SK-N-MC (cell line): Measurements from ENCODE around the gene CDH22.

ENCODE experiments used
- DNase-seq: peaks from one replicate; pipeline ENCODE4 v3.0.0-alpha.2; 2011; ENCODE audit warnings: low read depth, low spot score
- H3K27ac ChIP-seq: fragments of 200-600 bp; sonication (generic); 2 replicates; pipeline ENCODE4 v1.5.1; 2016; ENCODE audit warnings: mixed run types
- H3K36me3 ChIP-seq: fragments of 200-600 bp; sonication (generic); 2 replicates; pipeline ENCODE4 v1.6.1; 2017; ENCODE audit warnings: antibody characterized with exemption, low read length, mixed read lengths; ENCODE audit not compliant: insufficient read depth
- H3K4me3 ChIP-seq: fragments of 200-600 bp; sonication (generic); 2 replicates; pipeline ENCODE4 v1.5.1; 2016
- H3K9ac ChIP-seq: fragments of 200-600 bp; sonication (generic); 2 replicates; pipeline ENCODE4 v1.8.0; 2017; ENCODE audit warnings: mixed run types, mixed read lengths; ENCODE audit not compliant: insufficient read length
- H3K9me3 ChIP-seq: fragments of 200-600 bp; sonication (generic); 2 replicates; pipeline ENCODE4 v1.6.1; 2017; ENCODE audit warnings: low read depth, mild to moderate bottlenecking, antibody characterized with exemption, low read length, moderate library complexity, mixed read lengths
- EZH2 ChIP-seq: fragments of 200-600 bp; sonication (generic); IDR thresholded peaks from one replicate; pipeline ENCODE4 v1.6.1; 2017; ENCODE audit warnings: antibody characterized with exemption
- FOXP2 ChIP-seq: optimal IDR thresholded peaks from 2 replicates; pipeline ENCODE3; 2011; ENCODE audit warnings: mild to moderate bottlenecking, moderate library complexity; ENCODE audit not compliant: insufficient read depth; ENCODE audit errors: extremely low read length, control extremely low read depth
- POLR2AphosphoS5 ChIP-seq: IDR thresholded peaks from 2 replicates; pipeline ENCODE4 v1.6.1; 2012; ENCODE audit warnings: mild to moderate bottlenecking, low read depth, low read length, borderline replicate concordance

The CDH22 gene

DNA sequence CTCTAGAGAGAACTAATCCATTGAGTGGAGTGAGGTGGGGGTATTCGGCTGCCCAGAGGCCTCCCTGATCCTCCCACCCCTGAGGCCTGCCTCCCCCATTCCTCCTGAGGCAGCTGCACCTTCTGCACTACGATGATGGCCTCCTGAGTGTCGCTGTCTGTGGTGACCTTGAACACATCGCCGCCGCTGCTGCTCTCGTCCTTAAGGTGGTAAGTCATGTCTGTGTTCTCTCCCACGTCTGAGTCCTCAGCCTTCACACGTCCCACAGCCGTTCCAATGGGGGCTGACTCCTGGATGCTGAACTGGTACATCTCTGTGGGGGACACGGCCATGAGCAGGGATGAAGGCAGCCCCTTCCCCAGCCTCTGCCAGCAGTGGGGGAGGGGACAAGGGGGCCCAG lies 95.4 kb downstream of the CDH22 start:
- no peak overlapping the region for H3K27ac ChIP-seq
- no peaks in the 10 kb centered on the region for H3K36me3 ChIP-seq
- no peak for DNase-seq
- H3K9ac ChIP-seq = no peak overlapping the region
- TF ChIP-seq POLR2AphosphoS5 (no peak), FOXP2 (no peak), EZH2 (no peak)
- no peak overlapping the region for H3K4me3 ChIP-seq
- no peaks in the 10 kb centered on the region for H3K9me3 ChIP-seq

DNA sequence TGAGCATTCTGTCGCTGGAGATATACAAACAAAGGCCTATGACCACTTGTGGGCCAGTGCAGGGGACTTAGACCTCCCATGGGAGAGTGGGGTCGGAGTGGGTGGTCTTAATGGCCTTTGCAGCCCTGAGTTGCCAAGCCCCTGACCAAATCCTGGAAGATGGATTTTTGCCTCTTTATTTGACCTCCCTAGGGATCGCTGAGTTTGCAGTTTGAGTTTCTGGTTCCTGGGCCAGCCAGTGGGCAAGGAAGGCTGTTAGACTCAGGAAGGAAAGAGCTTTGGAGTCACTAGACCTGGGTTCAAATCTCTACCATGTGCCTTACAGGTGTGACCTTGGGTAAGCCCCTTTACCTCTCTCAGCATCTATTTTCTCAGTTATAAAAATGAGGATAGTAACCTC lies 96.0 kb downstream of the CDH22 start:
- no peak for TF ChIP-seq POLR2AphosphoS5
- no peak for TF ChIP-seq FOXP2
- no peak for TF ChIP-seq EZH2
- no peak overlapping the region for H3K9ac ChIP-seq
- H3K27ac ChIP-seq = no peak overlapping the region
- H3K9me3 ChIP-seq = no peaks in the 10 kb centered on the region
- H3K36me3 ChIP-seq = no peaks in the 10 kb centered on the region
- no peak for DNase-seq
- H3K4me3 ChIP-seq = no peak overlapping the region

DNA sequence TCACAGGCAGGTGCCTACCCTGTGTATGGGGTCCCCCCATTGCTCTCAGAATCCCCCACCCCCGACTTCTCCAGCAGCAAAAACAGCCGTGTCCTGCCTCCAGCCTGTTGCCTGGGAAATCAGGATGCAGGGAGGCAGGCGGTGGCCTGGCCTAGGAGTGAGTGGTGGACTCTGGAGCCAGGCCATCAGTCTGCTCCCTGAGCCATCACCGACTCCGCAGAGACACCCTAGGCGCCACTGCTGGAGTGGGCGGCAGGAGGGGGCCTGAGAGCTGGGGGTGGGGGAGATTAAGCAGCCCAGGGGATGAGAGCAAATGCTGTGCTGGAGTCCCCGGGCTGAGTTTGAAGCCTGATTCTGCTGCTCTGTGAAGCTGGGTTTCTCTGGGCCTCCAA lies 97.0 kb downstream of the CDH22 start:
- TF ChIP-seq POLR2AphosphoS5 = no peak
- TF ChIP-seq EZH2 = no peak
- TF ChIP-seq FOXP2 = no peak
- no peak overlapping the region for H3K27ac ChIP-seq
- H3K36me3 ChIP-seq = no peaks in the 10 kb centered on the region
- no peak overlapping the region for H3K4me3 ChIP-seq
- no peak for DNase-seq
- H3K9ac ChIP-seq = no peak overlapping the region
- no peaks in the 10 kb centered on the region for H3K9me3 ChIP-seq

GRCh38 chr20:46210672-46211330 lies 97.5 kb downstream of the CDH22 start:
- no peaks in the 10 kb centered on the region for H3K36me3 ChIP-seq
- no peak overlapping the region for H3K9ac ChIP-seq
- no peak overlapping the region for H3K4me3 ChIP-seq
- TF ChIP-seq EZH2 (no peak), POLR2AphosphoS5 (no peak), FOXP2 (no peak)
- H3K9me3 ChIP-seq = no peaks in the 10 kb centered on the region
- H3K27ac ChIP-seq = no peak overlapping the region
- DNase-seq = no peak

GRCh38 chr20:46209930-46210671 lies 98.2 kb downstream of the CDH22 start:
- Histone ChIP-seq H3K36me3 (no peaks in the 10 kb centered on the region), H3K27ac (no peak overlapping the region), H3K4me3 (no peak overlapping the region), H3K9ac (no peak overlapping the region), H3K9me3 (no peaks in the 10 kb centered on the region)
- no peak for DNase-seq
- TF ChIP-seq POLR2AphosphoS5 = no peak
- peak; percentile 23 for TF ChIP-seq EZH2

DNA sequence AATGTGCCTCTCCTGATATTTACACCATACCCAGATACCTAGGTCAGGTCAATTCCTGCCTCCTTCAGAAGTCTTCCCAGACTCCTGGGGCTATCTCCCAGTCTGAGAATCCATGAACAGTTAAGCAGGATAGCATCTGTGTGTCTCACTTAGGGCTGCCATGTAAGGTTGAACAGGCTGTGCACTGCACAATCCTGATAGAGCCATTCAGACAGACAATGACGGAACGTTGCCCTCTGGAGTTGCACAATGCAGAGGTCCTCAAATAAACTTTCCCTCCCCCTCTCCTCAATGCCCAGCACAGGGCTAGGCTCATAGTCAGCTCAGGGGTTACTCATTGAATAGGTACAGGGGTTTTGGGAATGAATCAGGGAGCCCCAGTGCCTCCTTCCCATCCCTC lies 100.5 kb downstream of the CDH22 start:
- Histone ChIP-seq H3K9me3 (no peaks in the 10 kb centered on the region), H3K9ac (no peak overlapping the region), H3K27ac (no peak overlapping the region), H3K4me3 (no peak overlapping the region), H3K36me3 (no peaks in the 10 kb centered on the region)
- TF ChIP-seq EZH2 (no peak), FOXP2 (no peak), POLR2AphosphoS5 (no peak)
- no peak for DNase-seq

DNA sequence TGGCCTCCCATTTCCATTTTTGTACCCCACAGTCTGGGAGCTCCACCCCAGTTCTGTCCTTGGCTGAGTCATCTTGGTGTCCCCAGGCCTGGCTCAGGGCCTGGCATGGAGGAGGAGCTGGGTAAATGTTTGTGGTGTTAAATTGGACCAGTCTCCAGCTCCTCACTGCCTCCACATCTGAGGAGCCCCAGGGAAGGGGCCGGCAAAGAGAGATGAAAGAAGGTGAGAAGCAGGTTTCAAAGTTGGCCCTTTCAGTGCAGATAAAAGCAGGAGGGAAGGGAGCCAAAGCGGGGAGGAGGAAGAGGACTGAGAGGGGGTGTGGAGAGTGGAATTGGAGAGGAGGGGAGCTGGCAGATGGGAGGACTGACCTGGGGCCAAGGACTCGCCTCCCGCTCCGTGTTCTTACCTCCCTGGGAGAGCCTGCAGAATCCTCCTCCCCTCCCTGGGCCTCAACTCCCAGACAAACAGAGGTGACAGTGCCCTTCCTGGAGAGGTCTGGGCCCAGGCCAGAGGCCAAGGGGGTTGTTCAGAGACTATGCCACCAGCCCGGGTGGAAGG lies 101.2 kb downstream of the CDH22 start:
- H3K9me3 ChIP-seq = no peaks in the 10 kb centered on the region
- no peak for DNase-seq
- no peak overlapping the region for H3K4me3 ChIP-seq
- TF ChIP-seq POLR2AphosphoS5 = no peak
- no peak for TF ChIP-seq EZH2
- TF ChIP-seq FOXP2 = no peak
- no peak overlapping the region for H3K9ac ChIP-seq
- no peak overlapping the region for H3K27ac ChIP-seq
- no peaks in the 10 kb centered on the region for H3K36me3 ChIP-seq

DNA sequence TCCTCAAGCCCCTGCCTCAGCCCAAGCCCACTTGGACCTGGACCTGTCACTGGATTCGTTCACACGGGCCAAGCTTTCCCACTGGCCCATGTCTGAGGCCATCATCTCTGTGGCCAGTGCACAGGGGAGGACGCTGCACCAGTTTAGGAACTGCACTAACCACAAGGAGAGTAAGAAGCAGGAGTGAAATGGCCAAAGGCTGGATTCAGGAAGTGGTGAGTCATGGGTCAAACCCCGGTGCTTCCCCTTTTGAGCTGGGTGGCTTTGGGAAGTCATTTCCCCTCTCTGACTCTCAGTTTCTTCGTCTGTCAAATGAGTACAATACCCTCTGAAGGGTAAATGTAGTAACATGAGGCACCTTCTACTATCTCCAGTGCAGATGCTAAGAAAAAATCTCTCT lies 102.3 kb downstream of the CDH22 start:
- DNase-seq = no peak
- H3K4me3 ChIP-seq = no peak overlapping the region
- H3K27ac ChIP-seq = no peak overlapping the region
- H3K9ac ChIP-seq = no peak overlapping the region
- no peak for TF ChIP-seq EZH2
- no peak for TF ChIP-seq POLR2AphosphoS5
- no peak for TF ChIP-seq FOXP2
- H3K9me3 ChIP-seq = no peaks in the 10 kb centered on the region
- no peaks in the 10 kb centered on the region for H3K36me3 ChIP-seq
